Measurements from ENCODE around the gene CSTPP1.

CSTPP1 gene

GRCh38 chr11:46916286-46917108 is 20.1 kb upstream of the CSTPP1 start:
- Histone ChIP-seq H3K9me2 (ENCODE audit: low read depth, low read length) (no peaks in the 10 kb centered on the region), H3K4me1 (ENCODE audit: insufficient read depth, low read length, severe bottlenecking) (peaks cover 44% of the 10 kb centered on the region), H3K27ac (ENCODE audit: low read depth, low read length, poor library complexity, severe bottlenecking) (no peak overlapping the region), H3K4me2 (ENCODE audit: low read length) (peak overlapping the region; percentile 66), H3K4me3 (ENCODE audit: low read depth, low read length, poor library complexity, severe bottlenecking) (peak overlapping the region; percentile 77), H2AFZ (ENCODE audit: low read length) (no peak overlapping the region), H3K36me3 (ENCODE audit: insufficient read depth, low read length) (no peaks in the 10 kb centered on the region), H3K9me3 (ENCODE audit: low read length) (no peaks in the 10 kb centered on the region), H3F3A (ENCODE audit: insufficient read depth, low read length) (no peaks in the 10 kb centered on the region), H3K79me2 (ENCODE audit: insufficient read depth, low read length) (no peaks in the 10 kb centered on the region), H4K20me1 (ENCODE audit: insufficient read depth, low read length) (no peaks in the 10 kb centered on the region), H3K27me3 (ENCODE audit: insufficient read depth, low read length) (no peaks in the 10 kb centered on the region), H3K9ac (ENCODE audit: low read length) (peak overlapping the region; percentile 74; the same call in 1 of the 2 replicates)
- TF ChIP-seq EZH2 (IDR thresholded peaks at IDR 0.05; ENCODE audit: borderline replicate concordance, low read length), result no peak
- peak; percentile 28 for TF ChIP-seq CTCF (IDR thresholded peaks at IDR 0.05; ENCODE audit: low read length)

- Histone ChIP-seq H3K4me2 (ENCODE audit: low read length) (peak overlapping the region; percentile 66), H3K27ac (ENCODE audit: low read depth, low read length, poor library complexity, severe bottlenecking) (no peak overlapping the region), H3K79me2 (ENCODE audit: insufficient read depth, low read length) (no peaks in the 10 kb centered on the region), H3K27me3 (ENCODE audit: insufficient read depth, low read length) (no peaks in the 10 kb centered on the region), H3K9ac (ENCODE audit: low read length) (peak overlapping the region; percentile 74), H3K9me2 (ENCODE audit: low read depth, low read length) (no peaks in the 10 kb centered on the region), H3K9me3 (ENCODE audit: low read length) (no peaks in the 10 kb centered on the region), H3K36me3 (ENCODE audit: insufficient read depth, low read length) (no peaks in the 10 kb centered on the region), H4K20me1 (ENCODE audit: insufficient read depth, low read length) (no peaks in the 10 kb centered on the region), H3K4me3 (ENCODE audit: low read depth, low read length, poor library complexity, severe bottlenecking) (peak overlapping the region; percentile 77), H3K4me1 (ENCODE audit: insufficient read depth, low read length, severe bottlenecking) (peaks cover 44% of the 10 kb centered on the region), H2AFZ (ENCODE audit: low read length) (no peak overlapping the region), H3F3A (ENCODE audit: insufficient read depth, low read length) (no peaks in the 10 kb centered on the region)
- TF ChIP-seq CTCF (IDR thresholded peaks at IDR 0.05; ENCODE audit: low read length), result no peak
- TF ChIP-seq EZH2 (IDR thresholded peaks at IDR 0.05; ENCODE audit: borderline replicate concordance, low read length), result no peak
Observed at GRCh38 chr11:46917109-46917761, 19.3 kb upstream of the CSTPP1 start.

- peaks cover 44% of the 10 kb centered on the region for H3K4me1 ChIP-seq (ENCODE audit: insufficient read depth, low read length, severe bottlenecking)
- peak overlapping the region; percentile 77 for H3K4me3 ChIP-seq (ENCODE audit: low read depth, low read length, poor library complexity, severe bottlenecking)
- H3K9me2 ChIP-seq (ENCODE audit: low read depth, low read length), result no peaks in the 10 kb centered on the region
- H3K27ac ChIP-seq (ENCODE audit: low read depth, low read length, poor library complexity, severe bottlenecking), result no peak overlapping the region
- H3K9ac ChIP-seq (ENCODE audit: low read length), result peak overlapping the region; percentile 74
- H4K20me1 ChIP-seq (ENCODE audit: insufficient read depth, low read length), result no peaks in the 10 kb centered on the region
- H3F3A ChIP-seq (ENCODE audit: insufficient read depth, low read length), result no peaks in the 10 kb centered on the region
- peak overlapping the region; percentile 66 for H3K4me2 ChIP-seq (ENCODE audit: low read length)
- H3K9me3 ChIP-seq (ENCODE audit: low read length), result no peaks in the 10 kb centered on the region
- no peak overlapping the region for H2AFZ ChIP-seq (ENCODE audit: low read length)
- H3K27me3 ChIP-seq (ENCODE audit: insufficient read depth, low read length), result no peaks in the 10 kb centered on the region
- TF ChIP-seq CTCF (IDR thresholded peaks at IDR 0.05; ENCODE audit: low read length), result no peak
- TF ChIP-seq EZH2 (IDR thresholded peaks at IDR 0.05; ENCODE audit: borderline replicate concordance, low read length), result no peak
- no peaks in the 10 kb centered on the region for H3K79me2 ChIP-seq (ENCODE audit: insufficient read depth, low read length)
- H3K36me3 ChIP-seq (ENCODE audit: insufficient read depth, low read length), result no peaks in the 10 kb centered on the region
Observed at GRCh38 chr11:46917762-46918082, 18.8 kb upstream of the CSTPP1 start.

All from OCI-LY1 (cell line).